Cerebellar nuclear complex (tissue), 1 donor: ENCODE results near the gene SPZ1.
"Not testable (repeated sequence)": the region's sequence is repeated elsewhere in the genome, so short reads cannot be mapped to it uniquely, and the experiment has no call there.

Experiments
- DNase-seq, 2 experiments: peaks; one replicate each; lab custom pipeline; 2025; lab: John Stamatoyannopoulos, UW

The SPZ1 gene

GRCh38 chr5:80339116-80339515, 19.3 kb downstream of the SPZ1 start:
- DNase-seq, result no peak

GRCh38 chr5:80341016-80341775, 21.4 kb downstream of the SPZ1 start:
- no peak for DNase-seq

GRCh38 chr5:80343067-80343466, 23.3 kb downstream of the SPZ1 start:
- DNase-seq, result no peak

- DNase-seq, result no peak
Measured at GRCh38 chr5:80346055-80346454, 26.3 kb downstream of the SPZ1 start.

GRCh38 chr5:80348171-80348570, 28.4 kb downstream of the SPZ1 start:
- no peak for DNase-seq

GRCh38 chr5:80351019-80351418, 31.2 kb downstream of the SPZ1 start:
- not testable (repeated sequence) for DNase-seq

GRCh38 chr5:80355686-80356085, 35.9 kb downstream of the SPZ1 start:
- DNase-seq, result no peak

- no peak for DNase-seq
Measured at GRCh38 chr5:80357671-80358070, 37.9 kb downstream of the SPZ1 start.

- DNase-seq, result no peak
Measured at GRCh38 chr5:80360914-80361444, 41.2 kb downstream of the SPZ1 start.

GRCh38 chr5:80364892-80365291, 45.1 kb downstream of the SPZ1 start:
- DNase-seq, result no peak

GRCh38 chr5:80368661-80369480, 49.1 kb downstream of the SPZ1 start:
- no peak for DNase-seq

GRCh38 chr5:80369521-80369920, 49.7 kb downstream of the SPZ1 start:
- no peak for DNase-seq

- DNase-seq, result no peak
Measured at GRCh38 chr5:80370390-80370789, 50.6 kb downstream of the SPZ1 start.
